Inflammatory macrophage (primary cell): Measurements from ENCODE around the gene KAZN.

Source experiments
- DNase-seq, 2 donors: peaks; one replicate each; pipeline ENCODE4 v3.0.0-alpha.2; 2020 to 2022

The KAZN gene

DNA sequence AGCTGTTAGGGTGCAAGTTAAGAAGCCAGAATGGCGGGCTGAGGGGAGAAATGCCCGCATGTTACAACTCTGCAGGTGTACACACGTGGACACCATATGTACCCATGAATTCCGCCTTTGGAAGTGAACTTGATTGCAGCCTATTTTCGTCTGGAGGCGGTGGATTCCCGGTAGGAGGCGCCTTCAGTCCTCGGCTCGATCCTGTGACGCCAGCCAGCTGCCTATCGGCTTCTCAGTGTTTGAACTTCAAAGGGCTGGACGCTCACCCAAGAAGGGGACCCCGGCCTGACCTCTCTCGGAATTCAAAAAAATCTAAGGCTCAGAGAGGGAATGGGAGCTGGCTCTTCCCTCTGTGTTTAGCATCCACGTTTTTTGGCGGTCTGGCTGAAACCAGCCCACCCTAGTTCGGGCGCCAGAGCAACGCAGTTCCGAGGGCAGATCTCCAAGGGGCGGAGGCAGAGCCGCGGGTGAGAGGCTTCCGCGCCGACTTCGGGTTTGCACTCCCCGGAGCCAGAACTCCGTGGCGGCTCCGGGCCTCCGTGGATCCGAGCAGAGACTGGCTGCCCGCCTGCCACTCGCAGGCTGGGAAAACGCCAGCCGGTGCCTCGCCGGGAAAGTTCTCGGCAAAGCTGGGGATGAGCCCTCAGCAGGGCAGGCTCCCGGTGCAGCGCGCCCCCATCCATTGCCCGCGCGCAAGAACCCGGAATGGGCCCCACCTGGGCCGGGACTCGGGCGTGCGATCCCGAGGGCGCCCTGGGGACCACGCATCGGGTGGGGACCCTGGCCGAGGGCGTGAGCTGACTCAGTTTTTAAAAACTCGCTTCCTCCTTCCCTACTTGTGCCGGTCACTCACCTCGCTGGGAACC is 554.1 kb downstream of the KAZN start:
- DNase-seq: peak; percentile 69 to 85

GRCh38 chr1:15153184-15153841 is 554.8 kb downstream of the KAZN start, which contains the start of gene TMEM51:
TMEM51 (plus strand) TSS chr1:15153747; CDS start chr1:15215088, 61,341 bp downstream.
- DNase-seq: peak; percentile 48 to 75

- peak; percentile 68 to 77 for DNase-seq
Measured at GRCh38 chr1:15153842-15154479, 555.5 kb downstream of the KAZN start.

GRCh38 chr1:15154480-15155036 is 556.1 kb downstream of the KAZN start:
- peak in 1 of 2 donors; percentile 22 for DNase-seq

GRCh38 chr1:15155191-15155590 is 556.7 kb downstream of the KAZN start:
- no peak for DNase-seq

- no peak for DNase-seq
Measured at GRCh38 chr1:15155888-15156741, 557.6 kb downstream of the KAZN start.

DNA sequence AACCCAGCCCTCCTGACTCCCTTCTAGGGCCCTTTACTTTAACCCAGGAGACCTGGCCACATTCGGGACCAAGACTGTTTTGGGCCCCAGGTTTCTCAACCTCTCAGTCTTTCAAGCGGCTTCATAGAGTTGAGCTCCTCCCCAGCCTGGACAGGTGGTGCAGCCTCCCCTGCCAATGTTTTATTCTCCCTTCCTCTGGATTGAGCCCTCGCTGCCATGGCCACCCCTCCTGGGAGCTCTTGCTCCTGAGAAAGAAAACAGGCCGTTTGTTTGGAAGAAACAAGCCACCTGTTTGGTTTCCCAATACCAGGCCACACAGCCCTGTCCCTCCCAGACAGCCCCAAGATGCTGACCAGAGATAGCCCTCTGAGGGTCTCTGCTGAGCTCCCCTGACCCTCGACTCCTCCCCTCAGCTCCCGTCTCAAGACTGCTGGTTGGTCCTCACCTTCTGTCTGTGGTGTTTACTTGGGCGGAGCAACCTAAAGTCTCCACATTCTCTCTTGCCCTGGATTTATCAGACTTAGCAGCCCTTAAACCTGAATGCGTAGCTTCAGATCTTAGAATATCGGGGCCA is 558.4 kb downstream of the KAZN start:
- DNase-seq: no peak

DNA sequence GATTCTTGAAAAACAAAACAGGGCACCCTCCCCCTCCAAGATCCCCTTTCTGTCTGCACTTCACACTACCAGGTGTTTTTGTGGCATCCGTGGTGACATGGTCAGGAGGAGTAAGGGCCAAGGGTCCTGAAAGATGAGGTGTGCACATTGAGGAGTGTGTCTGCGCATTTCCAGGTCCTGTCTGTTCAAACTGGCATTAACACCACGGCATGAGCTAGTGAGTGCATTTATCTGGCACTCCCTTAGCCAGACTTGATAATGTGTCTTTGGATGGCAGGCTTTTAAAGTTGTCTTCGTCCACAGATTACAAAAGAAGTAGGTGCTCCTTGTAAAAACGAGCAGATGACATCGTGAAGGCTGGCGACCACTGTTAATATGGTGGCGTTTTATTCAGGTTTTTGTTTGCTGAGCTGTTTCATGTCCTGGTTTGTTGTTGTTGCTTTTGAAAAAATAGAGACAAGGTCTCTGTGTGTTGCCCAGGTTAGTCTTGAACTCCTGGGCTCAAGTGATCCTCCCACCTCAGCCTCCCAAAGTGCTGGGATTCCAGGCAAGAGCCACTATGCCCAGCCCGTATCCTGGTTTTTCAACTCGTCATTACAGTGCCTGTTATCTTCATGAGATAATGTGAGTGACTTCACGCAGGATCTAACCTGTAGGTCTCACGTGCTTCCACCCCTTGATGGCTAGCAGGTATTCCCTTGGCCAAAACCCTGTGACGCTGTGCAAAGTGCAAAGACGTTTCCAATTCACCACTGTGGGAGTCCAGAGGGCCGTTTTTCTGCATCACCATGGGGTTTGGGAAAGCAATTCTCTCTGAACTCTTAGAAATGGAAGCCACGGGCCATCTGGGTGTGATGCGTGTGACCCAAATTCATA is 559.3 kb downstream of the KAZN start:
- no peak for DNase-seq

DNA sequence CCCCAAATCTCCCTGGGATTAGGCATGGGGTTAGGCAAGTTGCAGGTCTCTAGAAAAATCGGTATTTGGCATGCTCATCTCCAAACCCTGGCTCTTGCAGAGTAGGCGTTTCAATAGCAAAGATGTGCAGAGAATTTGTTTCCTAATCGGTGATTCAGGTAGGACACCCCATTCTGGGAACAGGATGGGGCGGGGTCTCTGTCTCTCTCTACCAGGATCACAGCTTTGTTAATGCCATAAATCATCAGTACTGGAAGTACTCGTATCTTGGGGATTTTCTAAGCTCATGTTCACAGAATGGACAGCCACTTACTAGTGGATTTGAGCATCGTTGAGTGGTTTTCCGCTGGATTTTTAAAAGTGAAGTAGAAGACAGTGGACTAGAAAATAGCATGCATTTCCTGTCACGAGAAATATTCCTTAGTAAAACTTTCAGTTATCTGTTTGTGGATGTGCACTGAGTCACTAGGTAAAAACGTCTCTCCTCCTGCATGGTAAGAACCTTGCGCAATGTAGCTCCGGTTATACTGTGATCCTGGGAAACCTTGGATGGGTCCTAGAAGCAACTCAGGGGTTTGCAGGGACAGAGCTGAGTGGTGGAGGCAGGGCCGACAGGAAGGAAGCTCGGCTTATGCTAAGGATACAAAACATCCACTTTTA is 560.2 kb downstream of the KAZN start:
- no peak for DNase-seq

GRCh38 chr1:15159166-15159555 is 560.7 kb downstream of the KAZN start:
- DNase-seq: no peak

GRCh38 chr1:15160626-15161025 is 562.1 kb downstream of the KAZN start:
- no peak for DNase-seq

DNA sequence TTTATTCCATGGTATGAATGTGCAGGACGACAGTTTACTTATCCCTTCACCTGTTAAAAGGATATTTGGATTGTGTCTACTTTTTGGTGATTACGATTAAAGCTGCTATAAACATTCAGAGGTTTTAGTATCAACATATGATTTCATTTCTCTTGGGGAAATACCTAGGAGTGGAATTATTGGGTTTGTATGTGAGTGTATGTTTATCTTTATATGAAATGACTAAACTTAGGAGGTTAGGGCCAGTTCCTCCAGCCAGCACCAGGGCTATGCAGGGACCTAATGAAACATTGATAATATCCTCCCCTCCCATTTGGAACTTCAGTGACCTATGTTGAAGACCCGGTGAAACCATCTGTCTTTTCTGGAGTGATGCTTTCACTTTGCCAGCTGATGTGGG is 568.9 kb downstream of the KAZN start:
- DNase-seq: no peak
